GM10248 (cell line): ENCODE data around the gene NUP85.

Experiments
- CTCF ChIA-PET: fragments of 300-600 bp; sonication (Branson Sonifier 250); formaldehyde crosslinking; extraction: SDS; loops from one replicate; lab custom pipeline; 2021; ENCODE audit warnings: antibody characterized with exemption; lab: Yijun Ruan, JAX
- POLR2A ChIA-PET: fragments of 350-650 bp; sonication (Branson Sonifier 250); formaldehyde crosslinking; extraction: SDS; loops from one replicate; lab custom pipeline; 2020; ENCODE audit warnings: antibody characterized with exemption; lab: Yijun Ruan, JAX
- DNase-seq: peaks from one replicate; pipeline ENCODE4 v3.0.0; 2012; ENCODE audit errors: extremely low spot score
- TF ChIP-seq, protein P1 (sequence below): IDR thresholded peaks from 2 replicates; pipeline ENCODE4 v1.5.1; 2012; ENCODE audit warnings: mild to moderate bottlenecking, low read depth; ENCODE audit errors: extremely low read depth, missing control alignments, control extremely low read depth

The NUP85 gene

GRCh38 chr17:75168998-75169397 lies 36.5 kb upstream of the NUP85 start:
- ChIA-PET CTCF (interaction anchor here (1.8 to 9.5 kb wide), 2 partner anchors 38 to 53 kb away, joined by 7 to 123 read pairs; no protein-coding TSS in a partner anchor), POLR2A (interaction anchor here (0.6 kb wide), 1 partner anchor 218 kb away, joined by 5 read pairs; no protein-coding TSS in a partner anchor)
- TF ChIP-seq, protein P1, sequence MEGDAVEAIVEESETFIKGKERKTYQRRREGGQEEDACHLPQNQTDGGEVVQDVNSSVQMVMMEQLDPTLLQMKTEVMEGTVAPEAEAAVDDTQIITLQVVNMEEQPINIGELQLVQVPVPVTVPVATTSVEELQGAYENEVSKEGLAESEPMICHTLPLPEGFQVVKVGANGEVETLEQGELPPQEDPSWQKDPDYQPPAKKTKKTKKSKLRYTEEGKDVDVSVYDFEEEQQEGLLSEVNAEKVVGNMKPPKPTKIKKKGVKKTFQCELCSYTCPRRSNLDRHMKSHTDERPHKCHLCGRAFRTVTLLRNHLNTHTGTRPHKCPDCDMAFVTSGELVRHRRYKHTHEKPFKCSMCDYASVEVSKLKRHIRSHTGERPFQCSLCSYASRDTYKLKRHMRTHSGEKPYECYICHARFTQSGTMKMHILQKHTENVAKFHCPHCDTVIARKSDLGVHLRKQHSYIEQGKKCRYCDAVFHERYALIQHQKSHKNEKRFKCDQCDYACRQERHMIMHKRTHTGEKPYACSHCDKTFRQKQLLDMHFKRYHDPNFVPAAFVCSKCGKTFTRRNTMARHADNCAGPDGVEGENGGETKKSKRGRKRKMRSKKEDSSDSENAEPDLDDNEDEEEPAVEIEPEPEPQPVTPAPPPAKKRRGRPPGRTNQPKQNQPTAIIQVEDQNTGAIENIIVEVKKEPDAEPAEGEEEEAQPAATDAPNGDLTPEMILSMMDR: no peak
- no peak for DNase-seq

- ChIA-PET POLR2A (no interaction called here), CTCF (interaction anchor here (1.0 to 9.5 kb wide), 8 partner anchors 15 to 248 kb away, joined by 3 to 123 read pairs (median 4); partner anchors contain the start of gene NT5C)
- no peak for DNase-seq
- TF ChIP-seq, protein P1: no peak
These were observed 32.0 kb upstream of the NUP85 start for GRCh38 chr17:75173526-75173925.

DNA sequence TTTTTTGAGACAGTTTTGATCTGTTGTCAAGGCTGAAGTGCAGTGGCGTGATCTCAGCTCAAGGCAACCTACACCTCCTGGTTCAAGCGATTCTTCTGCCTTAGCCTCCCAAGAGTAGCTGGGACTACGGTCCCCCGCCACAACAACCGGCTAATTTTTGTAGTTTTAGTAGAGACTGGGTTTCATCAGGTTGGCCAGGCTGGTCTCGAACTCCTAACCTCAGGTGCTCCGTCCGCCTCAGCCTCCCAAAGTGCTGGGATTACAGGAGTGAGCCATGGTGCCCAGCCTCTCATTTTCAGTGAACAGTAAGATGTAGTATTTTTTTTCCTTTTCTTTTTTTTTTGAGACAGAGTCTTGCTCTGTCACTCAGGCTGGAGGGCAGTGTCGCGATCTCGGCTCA lies 30.5 kb upstream of the NUP85 start:
- CTCF ChIA-PET: interaction anchor here (1.1 to 9.5 kb wide), 5 partner anchors 14 to 213 kb away, joined by 3 to 123 read pairs (median 5); no protein-coding TSS in a partner anchor
- TF ChIP-seq, protein P1: no peak
- POLR2A ChIA-PET: no interaction called here
- DNase-seq: no peak

- no peak for DNase-seq
- ChIA-PET CTCF (interaction anchor here (1.0 to 1.7 kb wide), 3 partner anchors 11 to 62 kb away, joined by 3 to 5 read pairs (median 4); no protein-coding TSS in a partner anchor), POLR2A (no interaction called here)
- TF ChIP-seq, protein P1: no peak
These were observed 28.9 kb upstream of the NUP85 start for GRCh38 chr17:75176625-75177024.

DNA sequence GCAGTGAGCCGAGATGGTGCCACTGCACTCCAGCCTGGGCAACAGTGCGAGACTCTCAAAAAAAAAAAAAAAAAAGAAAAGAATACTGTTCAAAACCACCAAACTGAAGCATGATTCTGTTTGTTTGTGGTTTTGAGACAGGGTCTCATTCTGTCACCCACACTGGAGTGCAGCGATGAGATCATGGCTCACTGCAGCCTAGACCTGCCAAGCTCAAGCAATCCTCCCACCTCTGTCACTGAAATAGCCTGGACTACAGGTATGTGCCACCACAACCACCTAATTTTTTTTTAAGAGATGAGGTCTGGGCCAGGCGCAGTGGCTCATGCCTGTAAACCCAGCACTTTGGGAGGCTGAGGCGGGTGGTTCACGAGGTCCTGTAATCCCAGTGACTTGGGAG lies 27.0 kb upstream of the NUP85 start:
- ChIA-PET CTCF (no interaction called here), POLR2A (no interaction called here)
- TF ChIP-seq, protein P1: no peak
- DNase-seq: no peak

DNA sequence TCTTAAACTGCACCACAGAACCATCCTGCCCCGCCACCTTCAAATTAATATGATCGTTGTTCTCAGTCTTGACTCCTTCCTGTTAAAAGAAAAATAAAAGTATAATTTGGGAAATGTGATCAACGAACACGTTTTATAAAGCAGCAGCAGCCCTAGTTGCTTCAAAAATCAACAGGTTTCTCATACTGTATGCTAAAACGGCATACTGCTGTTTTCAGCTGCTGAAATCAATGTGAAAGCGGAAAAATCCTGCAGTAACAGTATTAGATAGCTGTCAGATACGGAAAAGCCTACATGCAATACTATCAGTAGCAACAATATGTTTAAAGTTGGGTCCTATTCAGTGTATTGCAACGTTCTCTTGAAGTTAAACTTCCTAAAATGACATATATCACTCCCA lies 24.4 kb upstream of the NUP85 start:
- DNase-seq: no peak
- TF ChIP-seq, protein P1: no peak
- ChIA-PET POLR2A (no interaction called here), CTCF (interaction anchor here (0.8 to 2.4 kb wide), 5 partner anchors 10 to 217 kb away, joined by 3 to 18 read pairs (median 7); no protein-coding TSS in a partner anchor)
